Measurements from ENCODE around the gene CCDC38. TPM values are rescaled to one million over a fixed set of nuclear protein-coding genes. Genes with fewer than 3 reads are reported as not detected.

Gene CCDC38
- total RNA-seq, 4 donors from 2014 or later = not detected

DNA sequence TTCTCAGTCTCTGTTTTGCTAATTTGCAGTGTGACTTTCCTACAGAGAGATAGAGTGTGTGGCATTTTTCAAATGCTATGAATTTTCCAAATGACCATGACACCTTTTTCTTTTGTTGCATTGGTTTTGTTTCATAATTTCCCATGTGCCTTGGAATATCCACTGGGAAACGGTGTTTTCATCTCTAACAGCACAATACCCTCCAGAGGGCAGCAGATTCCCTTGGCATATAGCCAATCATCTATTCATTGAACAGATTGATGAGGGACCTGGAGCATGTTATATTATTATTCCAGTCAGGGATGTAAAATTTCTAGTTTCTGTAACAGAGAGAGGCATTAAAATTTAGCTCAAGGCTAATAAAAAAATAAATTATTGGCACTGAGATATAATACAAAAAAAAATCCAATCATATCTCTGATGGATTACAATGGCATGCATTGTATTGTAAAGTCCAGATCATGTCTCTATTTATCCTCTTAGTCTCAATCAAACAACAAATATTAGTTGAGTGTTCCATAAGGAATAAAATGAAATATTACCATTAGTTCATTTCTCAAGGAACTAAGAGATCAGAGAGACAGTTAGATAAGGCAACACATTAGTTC lies 122.2 kb downstream of the CCDC38 start:
- ATAC-seq = no peak

More for the DNA sequence above, 122.2 kb downstream of the CCDC38 start:
- no peaks in the 10 kb centered on the region for H3K36me3 ChIP-seq
- WGBS, 2 donors (ENCODE audit: low coverage in 1 of 2) = 0% methylated on average over 1 of the region's 1 CpG
- no peak overlapping the region for H3K27ac ChIP-seq
- H3K4me1 ChIP-seq = peaks cover 0 to 7% (median 0%) of the 10 kb centered on the region in 3 donors
- H3K9me3 ChIP-seq = no peaks in the 10 kb centered on the region
- H3K4me3 ChIP-seq = no peak overlapping the region
- TF ChIP-seq, protein P1, sequence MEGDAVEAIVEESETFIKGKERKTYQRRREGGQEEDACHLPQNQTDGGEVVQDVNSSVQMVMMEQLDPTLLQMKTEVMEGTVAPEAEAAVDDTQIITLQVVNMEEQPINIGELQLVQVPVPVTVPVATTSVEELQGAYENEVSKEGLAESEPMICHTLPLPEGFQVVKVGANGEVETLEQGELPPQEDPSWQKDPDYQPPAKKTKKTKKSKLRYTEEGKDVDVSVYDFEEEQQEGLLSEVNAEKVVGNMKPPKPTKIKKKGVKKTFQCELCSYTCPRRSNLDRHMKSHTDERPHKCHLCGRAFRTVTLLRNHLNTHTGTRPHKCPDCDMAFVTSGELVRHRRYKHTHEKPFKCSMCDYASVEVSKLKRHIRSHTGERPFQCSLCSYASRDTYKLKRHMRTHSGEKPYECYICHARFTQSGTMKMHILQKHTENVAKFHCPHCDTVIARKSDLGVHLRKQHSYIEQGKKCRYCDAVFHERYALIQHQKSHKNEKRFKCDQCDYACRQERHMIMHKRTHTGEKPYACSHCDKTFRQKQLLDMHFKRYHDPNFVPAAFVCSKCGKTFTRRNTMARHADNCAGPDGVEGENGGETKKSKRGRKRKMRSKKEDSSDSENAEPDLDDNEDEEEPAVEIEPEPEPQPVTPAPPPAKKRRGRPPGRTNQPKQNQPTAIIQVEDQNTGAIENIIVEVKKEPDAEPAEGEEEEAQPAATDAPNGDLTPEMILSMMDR (IDR thresholded peaks at IDR 0.05) = peak; percentile 14 to 65 (median 54)
- TF ChIP-seq POLR2AphosphoS5 (IDR thresholded peaks at IDR 0.05) (peak; percentile 71), POLR2A (IDR thresholded peaks at IDR 0.05) (no peak), EP300 (IDR thresholded peaks at IDR 0.05) (no peak)
- H3K27me3 ChIP-seq = no peaks in the 10 kb centered on the region

Other genes with a start within 250 kb of the CCDC38 start
- 100 to 1,000 TPM in 1 of 4 donors, 10 to 100 TPM in 3; 33.5 to 103 (median 51.5) TPM for gene NTN4, start 151.8 kb downstream of the CCDC38 start, total RNA-seq
- 1 to 10 TPM; 4.3 to 7.1 (median 4.6) TPM for gene SNRPF, start 83.7 kb downstream of the CCDC38 start, total RNA-seq
- gene AMDHD1, start 717 bp upstream of the CCDC38 start, total RNA-seq = 1 to 10 TPM in 2 of 4 donors, under 1 TPM in 1, not detected in 1; 0.40 to 1.8 (median 1.0) TPM
- gene HAL, start 53.7 kb upstream of the CCDC38 start, total RNA-seq = 1 to 10 TPM in 1 of 4 donors, under 1 TPM in 2, not detected in 1; 0.10 to 4.0 (median 0.46) TPM
- gene LTA4H, start 93.0 kb upstream of the CCDC38 start, total RNA-seq = 100 to 1,000 TPM in 1 of 4 donors, 10 to 100 TPM in 3; 65.3 to 110 (median 67.6) TPM